Tracheal epithelial cell (primary cell): ENCODE results near the gene LGI4. TPM values are rescaled to one million over a fixed set of nuclear protein-coding genes. Genes with fewer than 3 reads are reported as not detected.

ENCODE experiments used
- total RNA-seq: library from RNA; depleted of rRNA; stranded (reverse); fragments of >200 nt; gene quantifications from 2 replicates; pipeline ENCODE4 v1.2.1, GENCODE V29; 2014

Gene LGI4
- under 0.01 TPM in 1 of 2 replicates, not detected in the other for total RNA-seq

DNA sequence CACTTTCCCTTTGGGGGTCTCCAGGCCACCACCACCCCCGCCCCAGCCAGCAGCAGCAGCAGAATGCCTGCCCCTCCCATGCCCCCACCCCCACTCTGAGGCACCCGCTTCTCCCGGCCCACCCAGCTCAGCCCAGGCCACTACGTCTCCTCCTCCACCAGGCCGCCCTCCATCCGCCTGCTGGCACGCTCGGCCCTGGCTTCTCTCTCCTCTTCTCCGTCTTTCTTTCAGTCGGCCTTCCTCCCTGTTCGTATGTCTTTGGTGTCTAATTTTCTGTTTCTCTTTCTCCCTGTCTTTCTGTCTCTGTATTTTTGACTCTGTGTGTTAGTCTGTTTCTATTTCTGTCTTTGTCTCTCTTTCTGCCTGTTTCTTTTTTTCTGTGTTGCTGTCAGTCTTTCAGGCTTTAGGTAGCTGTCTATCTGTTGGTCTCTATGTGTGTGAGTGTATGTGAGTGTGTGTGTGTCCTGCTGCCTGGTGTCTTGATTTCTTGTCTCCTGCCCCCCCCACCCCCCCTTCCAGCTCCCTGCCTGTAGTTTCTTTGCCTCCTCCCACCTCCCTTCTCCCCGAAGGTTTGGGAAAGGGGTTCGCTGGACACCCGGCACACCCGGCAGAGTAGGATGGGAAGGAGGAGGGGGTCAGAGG is at the start of gene LGI4:
LGI4 (minus strand) TSS at position 459 of the 642 bp plus-strand sequence; CDS start at position 80, 379 bp downstream.

DNA sequence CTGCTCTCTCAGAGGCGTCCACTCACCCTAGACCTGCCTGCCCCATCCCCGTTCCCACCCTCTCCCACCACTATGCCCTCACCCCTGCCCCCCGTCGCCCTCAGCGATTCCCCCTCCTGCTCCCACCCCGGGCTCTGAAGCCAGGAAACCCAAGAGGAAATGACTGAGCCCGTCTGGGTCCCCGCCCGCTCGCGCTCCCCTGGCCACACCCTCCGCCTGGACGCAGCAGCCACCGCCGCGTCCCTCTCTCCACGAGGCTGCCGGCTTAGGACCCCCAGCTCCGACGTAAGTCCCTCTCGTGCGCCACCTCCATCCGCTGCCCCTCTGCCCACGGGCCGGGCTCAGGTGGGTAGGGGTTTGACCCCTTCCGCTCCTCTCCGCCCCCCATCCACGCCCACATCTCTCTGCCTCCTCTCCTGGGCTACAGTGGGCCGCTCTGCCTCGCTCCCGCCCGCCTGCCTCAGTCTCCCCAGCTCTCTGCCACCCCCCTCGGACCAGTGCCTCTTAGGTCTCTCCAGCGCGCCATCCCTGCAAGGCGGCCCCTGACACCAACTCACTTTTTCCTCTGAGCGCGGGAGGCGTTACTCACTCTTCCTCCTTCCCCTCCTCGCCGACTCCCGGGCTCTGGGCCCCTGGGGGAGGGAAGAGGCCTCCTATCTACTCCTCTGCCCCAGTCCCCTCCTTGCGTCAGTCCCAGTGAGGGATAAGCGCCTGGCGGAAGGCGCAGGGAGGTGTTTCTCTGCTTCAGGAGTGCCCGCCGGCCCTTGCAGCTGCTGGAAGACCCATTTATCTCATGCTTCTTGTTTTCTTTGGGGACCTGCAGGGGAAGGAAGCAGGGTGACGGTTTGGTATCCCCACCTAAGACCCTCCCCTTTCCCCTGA is 19.9 kb upstream of the LGI4 start, which contains the start of gene FXYD5:
FXYD5 (plus strand) TSS at position 211 of the 882 bp plus-strand sequence. CDS start 816 bp downstream, outside the sequence.

DNA sequence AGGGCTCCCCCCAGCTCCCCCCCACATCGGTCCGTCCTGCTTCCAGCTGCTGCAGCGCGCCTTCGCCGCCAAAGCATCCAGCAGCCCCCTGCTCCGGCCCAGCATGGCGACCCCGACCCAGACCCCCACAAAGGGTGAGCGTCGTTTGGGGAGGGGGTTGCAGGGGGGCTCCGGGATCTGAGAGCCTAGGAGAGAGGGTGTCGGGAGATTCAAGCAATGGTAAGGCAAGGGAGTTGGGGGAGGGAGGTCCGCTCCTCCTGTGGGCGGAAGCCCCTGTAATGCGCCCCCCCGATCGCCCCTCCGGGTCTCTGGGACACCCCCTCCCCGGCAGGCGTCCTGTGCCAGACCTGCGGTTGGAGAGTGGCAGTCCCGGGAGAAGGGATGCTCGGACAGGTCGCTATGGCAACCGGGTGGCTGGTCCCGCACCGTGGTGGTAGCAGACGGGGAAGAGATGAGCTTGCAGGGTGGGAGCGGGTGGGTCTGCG is 8.4 kb upstream of the LGI4 start, which contains the start of gene FXYD7:
FXYD7 (plus strand) TSS at position 25 of the 485 bp plus-strand sequence; CDS start at position 104, 79 bp downstream.

DNA sequence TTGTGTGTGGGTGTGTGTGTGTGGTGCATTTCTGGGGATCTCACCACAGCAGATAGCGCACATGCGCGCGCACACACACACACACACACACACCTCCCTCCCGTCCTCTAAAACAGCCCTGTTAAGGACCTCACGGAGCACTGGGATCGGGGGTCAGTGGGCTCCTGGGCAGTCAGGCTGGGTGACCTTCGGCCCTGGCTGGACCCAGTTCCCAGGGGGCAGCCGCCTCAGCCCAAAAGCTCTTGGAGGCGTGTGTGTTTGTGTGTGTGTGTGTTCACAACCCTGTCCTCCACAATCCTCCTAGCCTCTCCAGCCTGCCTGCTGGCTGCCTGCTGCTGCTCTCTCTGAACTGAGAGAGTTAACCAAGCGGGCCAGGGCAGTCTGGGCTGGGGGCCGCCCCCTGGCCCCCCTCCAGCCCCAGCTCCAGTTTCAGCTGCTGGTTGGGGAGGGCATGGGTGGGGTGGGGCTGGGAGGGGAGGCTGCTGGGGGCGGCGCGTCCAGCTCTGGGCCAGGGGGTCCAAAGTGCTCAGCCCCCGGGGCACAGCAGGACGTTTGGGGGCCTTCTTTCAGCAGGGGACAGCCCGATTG is 3.5 kb upstream of the LGI4 start, which contains the start of gene FXYD1:
FXYD1 (plus strand) TSS at position 520 of the 588 bp plus-strand sequence. CDS start 1,256 bp downstream, outside the sequence.

GRCh38 chr19:35115177-35115951 is 19.5 kb downstream of the LGI4 start, which contains the start of gene FXYD3:
FXYD3 (plus strand) TSS chr19:35115823; CDS start chr19:35119377, 3,554 bp downstream.

Other genes with a start within 250 kb of the LGI4 start
- gene ZNF30, start 208.2 kb downstream of the LGI4 start, total RNA-seq: 1.7 and 3.2 TPM in 2 replicates
- 3.4 and 4.1 TPM in 2 replicates for gene ZNF792, start 170.8 kb downstream of the LGI4 start, total RNA-seq
- 14.5 and 15.4 TPM in 2 replicates for gene GRAMD1A, start 134.7 kb downstream of the LGI4 start, total RNA-seq
- 0.48 TPM in 1 of 2 replicates, not detected in the other for gene SCN1B, start 104.6 kb downstream of the LGI4 start, total RNA-seq
- 0.72 TPM in 1 of 2 replicates, not detected in the other for gene HPN, start 93.3 kb downstream of the LGI4 start, total RNA-seq
- 346 and 846 TPM in 2 replicates for gene FXYD3, start 19.2 kb downstream of the LGI4 start, total RNA-seq
- gene FXYD1, start 3.8 kb upstream of the LGI4 start, total RNA-seq: not detected in 2 replicates
- gene FXYD7, start 8.2 kb upstream of the LGI4 start, total RNA-seq: not detected in 2 replicates
- 8.2 and 12.8 TPM in 2 replicates for gene FXYD5, start 19.7 kb upstream of the LGI4 start, total RNA-seq
- not detected in 2 replicates for gene FAM187B, start 93.7 kb upstream of the LGI4 start, total RNA-seq
- gene LSR, start 113.9 kb upstream of the LGI4 start, total RNA-seq: 45.0 and 50.6 TPM in 2 replicates
- gene USF2, start 133.9 kb upstream of the LGI4 start, total RNA-seq: 41.4 and 53.7 TPM in 2 replicates
- under 0.01 TPM in 1 of 2 replicates, not detected in the other for gene HAMP, start 147.5 kb upstream of the LGI4 start, total RNA-seq
- not detected in 2 replicates for gene MAG, start 157.1 kb upstream of the LGI4 start, total RNA-seq
- gene CD22, start 194.1 kb upstream of the LGI4 start, total RNA-seq: not detected in 2 replicates
- under 0.01 TPM in 1 of 2 replicates, not detected in the other for gene FFAR1, start 212.8 kb upstream of the LGI4 start, total RNA-seq
- gene FFAR3, start 223.4 kb upstream of the LGI4 start, total RNA-seq: not detected in 2 replicates
- gene GPR42, start 236.0 kb upstream of the LGI4 start, total RNA-seq: not detected in 2 replicates